HepG2 (cell line): ENCODE results near the gene SLC29A1. TPM values are rescaled to one million over a fixed set of nuclear protein-coding genes. Genes with fewer than 3 reads are reported as not detected.

Experiments
- CAMTA2 ChIP-seq: sonication (generic); formaldehyde crosslinking; IDR thresholded peaks from 2 replicates; pipeline ENCODE4 v1.4.0; 2020; ENCODE audit warnings: mild to moderate bottlenecking, missing genetic modification reagents, borderline replicate concordance
- ERF ChIP-seq: IDR thresholded peaks from 2 replicates; pipeline ENCODE4 v1.6.1; 2018; ENCODE audit warnings: missing biosample characterization, missing genetic modification reagents
- GLMP ChIP-seq: sonication (generic); formaldehyde crosslinking; IDR thresholded peaks from 2 replicates; pipeline ENCODE4 v1.9.0; 2021; ENCODE audit warnings: missing genetic modification reagents, mild to moderate bottlenecking, borderline replicate concordance
- RARA ChIP-seq: IDR thresholded peaks from 2 replicates; pipeline ENCODE4 v1.6.1; 2016; ENCODE audit warnings: missing genetic modification reagents, missing compliant biosample characterization
- REXO4 ChIP-seq: sonication (generic); formaldehyde crosslinking; IDR thresholded peaks from 2 replicates; pipeline ENCODE4 v1.8.0; 2022; ENCODE audit warnings: missing genetic modification reagents, mild to moderate bottlenecking, borderline replicate concordance
- ZFP36L1 ChIP-seq: sonication (generic); formaldehyde crosslinking; IDR thresholded peaks from 2 replicates; pipeline ENCODE4 v1.8.0; 2022; ENCODE audit warnings: mild to moderate bottlenecking, missing genetic modification reagents, moderate library complexity
- ZNF615 ChIP-seq: sonication (generic); formaldehyde crosslinking; IDR thresholded peaks from 2 replicates; pipeline ENCODE4 v1.5.0; 2020; ENCODE audit warnings: mild to moderate bottlenecking, missing genetic modification reagents, borderline replicate concordance
- ZNF678 ChIP-seq: sonication (generic); formaldehyde crosslinking; IDR thresholded peaks from 2 replicates; pipeline ENCODE4 v1.4.0; 2020; ENCODE audit warnings: mild to moderate bottlenecking, missing genetic modification reagents
- polyA plus RNA-seq, 8 experiments: library from polyadenylated mRNA; depleted of rRNA in 3 of 8; stranded (reverse) in 7 of 8; unstranded in 1 of 8; fragments of >200 nt; fragmentation: Illumina TruSeq in 4 of 8; extraction: Trizol in 4 of 8; gene quantifications; 2 replicates each; pipeline versions ENCODE4 v1.2.1 to v1.2.3, GENCODE V29; 2011 to 2016; ENCODE audit warnings: low read depth in 4 of 8, missing spikeins in 1 of 8, mixed read lengths in 1 of 8; ENCODE audit not compliant: insufficient read depth in 1 of 8
- total RNA-seq, 5 experiments: library from RNA; depleted of rRNA; stranded (reverse); fragments of >200 nt; fragmentation: Illumina TruSeq; extraction: Trizol; gene quantifications; 2 replicates each; pipeline ENCODE4 v1.2.3, GENCODE V29; 2016; ENCODE audit warnings: low read depth in 1 of 5
- TF ChIP-seq, protein P1 (sequence below): sonication (generic); formaldehyde crosslinking; IDR thresholded peaks from 2 replicates; pipeline ENCODE4 v1.8.1; 2022; ENCODE audit warnings: low read depth, mild to moderate bottlenecking, missing genetic modification reagents

The SLC29A1 gene
- total and polyA plus RNA-seq, 2 of the 13 experiments (the other 11 are each of a cell fraction or from before 2014, with no cell fraction given): 43.2 to 106 TPM

- TF ChIP-seq CAMTA2 (CRISPR knock-in tag) (no peak), ZNF678 (CRISPR knock-in tag) (no peak), RARA (no peak), ZFP36L1 (peak; percentile 43; the same call in 1 of the 2 replicates), ZNF615 (CRISPR knock-in tag) (no peak), ERF (no peak), GLMP (CRISPR knock-in tag) (no peak), REXO4 (CRISPR knock-in tag) (0 out of 2 replicates have a peak, but pooled peaks have one; percentile 13)
- TF ChIP-seq, protein P1, sequence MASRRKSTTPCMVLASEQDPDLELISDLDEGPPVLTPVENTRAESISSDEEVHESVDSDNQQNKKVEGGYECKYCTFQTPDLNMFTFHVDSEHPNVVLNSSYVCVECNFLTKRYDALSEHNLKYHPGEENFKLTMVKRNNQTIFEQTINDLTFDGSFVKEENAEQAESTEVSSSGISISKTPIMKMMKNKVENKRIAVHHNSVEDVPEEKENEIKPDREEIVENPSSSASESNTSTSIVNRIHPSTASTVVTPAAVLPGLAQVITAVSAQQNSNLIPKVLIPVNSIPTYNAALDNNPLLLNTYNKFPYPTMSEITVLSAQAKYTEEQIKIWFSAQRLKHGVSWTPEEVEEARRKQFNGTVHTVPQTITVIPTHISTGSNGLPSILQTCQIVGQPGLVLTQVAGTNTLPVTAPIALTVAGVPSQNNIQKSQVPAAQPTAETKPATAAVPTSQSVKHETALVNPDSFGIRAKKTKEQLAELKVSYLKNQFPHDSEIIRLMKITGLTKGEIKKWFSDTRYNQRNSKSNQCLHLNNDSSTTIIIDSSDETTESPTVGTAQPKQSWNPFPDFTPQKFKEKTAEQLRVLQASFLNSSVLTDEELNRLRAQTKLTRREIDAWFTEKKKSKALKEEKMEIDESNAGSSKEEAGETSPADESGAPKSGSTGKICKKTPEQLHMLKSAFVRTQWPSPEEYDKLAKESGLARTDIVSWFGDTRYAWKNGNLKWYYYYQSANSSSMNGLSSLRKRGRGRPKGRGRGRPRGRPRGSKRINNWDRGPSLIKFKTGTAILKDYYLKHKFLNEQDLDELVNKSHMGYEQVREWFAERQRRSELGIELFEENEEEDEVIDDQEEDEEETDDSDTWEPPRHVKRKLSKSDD (CRISPR knock-in tag): 0 out of 2 replicates have a peak, but pooled peaks have one; percentile 46
These were observed 41.0 kb downstream of the SLC29A1 start (continued) for GRCh38 chr6:44264154-44265006.
